Right forelimb (tissue), 1 donor: Measurements from ENCODE around the gene PLCB2.

ENCODE experiments used
- DNase-seq: peaks from one replicate; pipeline ENCODE4 v3.0.0-alpha.2; 2018

The PLCB2 gene

GRCh38 chr15:40340038-40340739 lies 32.5 kb upstream of the PLCB2 start:
- peak; percentile 68 for DNase-seq

- no peak for DNase-seq
Observed at GRCh38 chr15:40339621-40339945, 31.8 kb upstream of the PLCB2 start.

- no peak for DNase-seq
Observed at GRCh38 chr15:40338921-40339620, 31.3 kb upstream of the PLCB2 start.

GRCh38 chr15:40338041-40338657 lies 30.4 kb upstream of the PLCB2 start:
- DNase-seq = no peak

- no peak for DNase-seq
Observed at GRCh38 chr15:40337597-40337996, 29.9 kb upstream of the PLCB2 start.

GRCh38 chr15:40336744-40337122 lies 29.0 kb upstream of the PLCB2 start:
- DNase-seq = no peak

- DNase-seq = no peak
Observed at GRCh38 chr15:40335938-40336743, 28.4 kb upstream of the PLCB2 start.

- no peak for DNase-seq
Observed at GRCh38 chr15:40334941-40335795, 27.4 kb upstream of the PLCB2 start.

GRCh38 chr15:40334541-40334940 lies 26.8 kb upstream of the PLCB2 start:
- no peak for DNase-seq

GRCh38 chr15:40333922-40334492 lies 26.3 kb upstream of the PLCB2 start:
- peak; percentile 73 for DNase-seq

- no peak for DNase-seq
Observed at GRCh38 chr15:40332113-40332781, 24.5 kb upstream of the PLCB2 start.

- no peak for DNase-seq
Observed at GRCh38 chr15:40331637-40332036, 23.9 kb upstream of the PLCB2 start.

- DNase-seq = no peak
Observed at GRCh38 chr15:40331026-40331425, 23.3 kb upstream of the PLCB2 start.

- DNase-seq = no peak
Observed at GRCh38 chr15:40330368-40330836, 22.7 kb upstream of the PLCB2 start.

GRCh38 chr15:40329804-40330203 lies 22.1 kb upstream of the PLCB2 start:
- DNase-seq = no peak

GRCh38 chr15:40328751-40329150 lies 21.0 kb upstream of the PLCB2 start:
- DNase-seq = no peak

- no peak for DNase-seq
Observed at GRCh38 chr15:40328176-40328575, 20.4 kb upstream of the PLCB2 start.

GRCh38 chr15:40327457-40327856 lies 19.7 kb upstream of the PLCB2 start:
- no peak for DNase-seq

- no peak for DNase-seq
Observed at GRCh38 chr15:40325700-40326099, 18.0 kb upstream of the PLCB2 start.

- no peak for DNase-seq
Observed at GRCh38 chr15:40325188-40325587, 17.5 kb upstream of the PLCB2 start.
